Measurements from ENCODE around the gene NCBP3.

Gene NCBP3

GRCh38 chr17:3755335-3756030 lies 90.6 kb downstream of the NCBP3 start:
- no peak for DNase-seq (ENCODE audit: low read depth in 3 of 3)

- peak; percentile 35 to 57 (median 53) for DNase-seq (ENCODE audit: low read depth in 3 of 3)
Observed at GRCh38 chr17:3754458-3755334, 91.3 kb downstream of the NCBP3 start.

- no peak for DNase-seq (ENCODE audit: low read depth in 3 of 3)
Observed at GRCh38 chr17:3754066-3754457, 92.0 kb downstream of the NCBP3 start.

- DNase-seq (ENCODE audit: low read depth in 3 of 3) = no peak
Observed at GRCh38 chr17:3753624-3754023, 92.4 kb downstream of the NCBP3 start.

All from stimulated activated CD4-positive, alpha-beta T cell treated with anti-CD3 and anti-CD28 coated beads, TNF-alpha, amount 100 ng/mL, for 48 hours (primary cell).